Suprapubic skin (tissue), 3 donors: ENCODE measurements around the gene CMSS1.

ENCODE experiments used
- EP300 ChIP-seq: sonication (generic); formaldehyde crosslinking; IDR thresholded peaks from one replicate; pipeline ENCODE4 v1.6.1; 2017; ENCODE audit warnings: antibody characterized with exemption
- POLR2A ChIP-seq, 2 donors: fragments of 450-650 bp; IDR thresholded peaks; one replicate each; pipeline ENCODE4 v1.6.1; 2017; ENCODE audit warnings: antibody characterized with exemption in 2 of 2, mild to moderate bottlenecking in 2 of 2, moderate library complexity in 2 of 2
- TF ChIP-seq, protein P1 (sequence below), 2 donors: fragments of 200-600 bp in 1 of 2; fragments of 450-650 bp in 1 of 2; sonication (generic) in 1 of 2; IDR thresholded peaks; one replicate each; pipeline ENCODE4 v1.5.1; 2016 to 2019; ENCODE audit warnings: antibody characterized with exemption in 2 of 2, mild to moderate bottlenecking in 1 of 2, moderate library complexity in 1 of 2

DNA sequence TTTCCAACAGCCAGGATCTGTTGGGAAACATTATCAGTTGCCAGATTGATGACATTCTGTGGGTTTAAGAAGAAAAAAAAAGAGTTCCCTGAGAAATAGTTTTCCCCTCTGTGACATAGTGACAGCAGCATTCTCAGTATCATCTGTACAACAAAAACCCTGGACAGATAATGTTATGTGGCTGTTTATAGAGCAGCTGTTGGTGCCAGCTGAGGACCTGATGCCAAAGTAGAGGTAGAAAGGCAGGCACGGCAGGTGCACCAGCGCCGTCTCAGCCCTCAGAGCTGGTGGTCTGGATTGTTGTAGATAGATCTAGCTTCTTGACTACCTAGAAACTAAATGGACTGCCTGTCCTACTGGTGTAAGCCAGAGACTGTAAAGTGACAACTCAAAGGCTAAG lies 352.8 kb downstream of the CMSS1 start:
- TF ChIP-seq, protein P1, sequence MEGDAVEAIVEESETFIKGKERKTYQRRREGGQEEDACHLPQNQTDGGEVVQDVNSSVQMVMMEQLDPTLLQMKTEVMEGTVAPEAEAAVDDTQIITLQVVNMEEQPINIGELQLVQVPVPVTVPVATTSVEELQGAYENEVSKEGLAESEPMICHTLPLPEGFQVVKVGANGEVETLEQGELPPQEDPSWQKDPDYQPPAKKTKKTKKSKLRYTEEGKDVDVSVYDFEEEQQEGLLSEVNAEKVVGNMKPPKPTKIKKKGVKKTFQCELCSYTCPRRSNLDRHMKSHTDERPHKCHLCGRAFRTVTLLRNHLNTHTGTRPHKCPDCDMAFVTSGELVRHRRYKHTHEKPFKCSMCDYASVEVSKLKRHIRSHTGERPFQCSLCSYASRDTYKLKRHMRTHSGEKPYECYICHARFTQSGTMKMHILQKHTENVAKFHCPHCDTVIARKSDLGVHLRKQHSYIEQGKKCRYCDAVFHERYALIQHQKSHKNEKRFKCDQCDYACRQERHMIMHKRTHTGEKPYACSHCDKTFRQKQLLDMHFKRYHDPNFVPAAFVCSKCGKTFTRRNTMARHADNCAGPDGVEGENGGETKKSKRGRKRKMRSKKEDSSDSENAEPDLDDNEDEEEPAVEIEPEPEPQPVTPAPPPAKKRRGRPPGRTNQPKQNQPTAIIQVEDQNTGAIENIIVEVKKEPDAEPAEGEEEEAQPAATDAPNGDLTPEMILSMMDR (IDR thresholded peaks at IDR 0.05), result no peak
- TF ChIP-seq POLR2A (IDR thresholded peaks at IDR 0.05) (no peak), EP300 (no peak)
